Sigmoid colon (tissue), 7 donors: ENCODE data around the gene GMDS. TPM values are rescaled to one million over a fixed set of nuclear protein-coding genes. Genes with fewer than 3 reads are reported as not detected.

Source experiments
- DNase-seq: peaks from one replicate; pipeline ENCODE4 v3.0.0-alpha.2; 2019
- H3K27ac ChIP-seq, 4 donors: fragments of 200-600 bp; sonication (generic); one replicate each; pipeline ENCODE4 v1.5.1; 2016 to 2019; ENCODE audit warnings: mild to moderate bottlenecking in 1 of 4
- H3K27me3 ChIP-seq, 3 donors: fragments of 200-600 bp; sonication (generic); one replicate each; pipeline ENCODE4 v1.5.1; 2019; ENCODE audit warnings: mild to moderate bottlenecking in 1 of 3
- H3K36me3 ChIP-seq, 4 donors: fragments of 200-600 bp; sonication (generic); one replicate each; pipeline ENCODE4 v1.5.1; 2016 to 2019
- H3K4me1 ChIP-seq, 4 donors: fragments of 200-600 bp; sonication (generic); one replicate each; pipeline ENCODE4 v1.5.1; 2017 to 2019
- H3K4me3 ChIP-seq, 4 donors: fragments of 200-600 bp; sonication (generic); one replicate each; pipeline ENCODE4 v1.5.1; 2017 to 2019; ENCODE audit warnings: mild to moderate bottlenecking in 2 of 4, moderate library complexity in 1 of 4
- H3K9me3 ChIP-seq, 4 donors: fragments of 200-600 bp in 3 of 4; sonication (generic) in 3 of 4; one replicate each; pipeline versions ENCODE4 v1.5.1 to v1.6.1; 2013 to 2019
- CTCF ChIP-seq, 4 experiments: fragments of 450-650 bp in 3 of 4; fragments of 200-600 bp in 1 of 4; IDR thresholded peaks; one replicate each; pipeline ENCODE4 v1.5.1; 2016 to 2019; ENCODE audit warnings: antibody characterized with exemption in 4 of 4, mild to moderate bottlenecking in 3 of 4, moderate library complexity in 2 of 4
- EP300 ChIP-seq, 4 donors: sonication (generic); formaldehyde crosslinking; IDR thresholded peaks; one replicate each; pipeline ENCODE4 v1.6.1; 2017; ENCODE audit warnings: antibody characterized with exemption in 4 of 4
- POLR2A ChIP-seq, 2 donors: fragments of 450-650 bp; IDR thresholded peaks; one replicate each; pipeline ENCODE4 v1.6.1; 2016; ENCODE audit warnings: antibody characterized with exemption in 2 of 2, mild to moderate bottlenecking in 2 of 2, moderate library complexity in 2 of 2
- POLR2AphosphoS5 ChIP-seq, 4 donors: sonication (generic); formaldehyde crosslinking; IDR thresholded peaks; one replicate each; pipeline ENCODE4 v1.6.1; 2017; ENCODE audit warnings: antibody characterized with exemption in 4 of 4
- WGBS, 2 donors: extraction: QIAGEN DNeasy Blood & Tissue Kit; methylation state at CpG; one replicate each; pipeline ENCODE4 v1.1.7; 2013; 5-methylcytosine and 5-hydroxymethylcytosine counted together
- intact Hi-C: fragments of 100-400 bp; cut with DNase I; formaldehyde crosslinking; loops from one replicate; pipeline ENCODE4 v1.15.1; 2023
- polyA plus RNA-seq, 3 donors: library from polyadenylated mRNA; stranded (reverse); fragments of 200-250 nt; gene quantifications; one replicate each; pipeline ENCODE4 v1.2.3, GENCODE V29; 2013
- total RNA-seq, 4 donors: library from RNA; depleted of rRNA; stranded (reverse); fragments of >200 nt; gene quantifications; one replicate each; pipeline ENCODE4 v1.1.0, GENCODE V29; 2016
- donor health status: healthy with polysubstance abuse.
- donor health status: Bipolar disorder and iron deficiency.
- donor health status: healthy.

The GMDS gene
- total and polyA plus RNA-seq, 7 donors: 3.1 to 173 (median 9.4) TPM

GRCh38 chr6:1641343-1641885 lies 604.0 kb downstream of the GMDS start:
- H3K9me3 ChIP-seq: no peaks in the 10 kb centered on the region
- no peak for TF ChIP-seq POLR2A (IDR thresholded peaks at IDR 0.05)
- TF ChIP-seq POLR2AphosphoS5 (IDR thresholded peaks at IDR 0.05): no peak
- TF ChIP-seq EP300 (IDR thresholded peaks at IDR 0.05): no peak
- no peak for TF ChIP-seq CTCF (IDR thresholded peaks at IDR 0.05)
- H3K36me3 ChIP-seq: no peaks in the 10 kb centered on the region
- intact Hi-C loops: no loop called here
- WGBS, 2 donors: 81 to 88% methylated on average over 12 of the region's 12 CpGs
- no peaks in the 10 kb centered on the region for H3K4me1 ChIP-seq
- H3K27ac ChIP-seq: no peak overlapping the region
- DNase-seq: no peak
- H3K27me3 ChIP-seq: no peaks in the 10 kb centered on the region
- H3K4me3 ChIP-seq: no peak overlapping the region

GRCh38 chr6:1640476-1640875 lies 604.9 kb downstream of the GMDS start:
- H3K4me3 ChIP-seq: no peak overlapping the region

GRCh38 chr6:1639430-1639829 lies 606.0 kb downstream of the GMDS start:
- no peaks in the 10 kb centered on the region for H3K36me3 ChIP-seq
- intact Hi-C loops: no loop called here
- H3K4me1 ChIP-seq: no peaks in the 10 kb centered on the region
- peak; percentile 51 for DNase-seq
- H3K27ac ChIP-seq: no peak overlapping the region
- TF ChIP-seq POLR2AphosphoS5 (IDR thresholded peaks at IDR 0.05) (no peak), CTCF (IDR thresholded peaks at IDR 0.05) (no peak), EP300 (IDR thresholded peaks at IDR 0.05) (no peak), POLR2A (IDR thresholded peaks at IDR 0.05) (no peak)
- no peaks in the 10 kb centered on the region for H3K27me3 ChIP-seq
- no peaks in the 10 kb centered on the region for H3K9me3 ChIP-seq
- no peak overlapping the region for H3K4me3 ChIP-seq
- WGBS, 2 donors: 92% methylated on average over 9 of the region's 9 CpGs

More at GRCh38 chr6:1640476-1640875, 604.9 kb downstream of the GMDS start:
- TF ChIP-seq EP300 (IDR thresholded peaks at IDR 0.05) (no peak), POLR2AphosphoS5 (IDR thresholded peaks at IDR 0.05) (no peak), CTCF (IDR thresholded peaks at IDR 0.05) (no peak), POLR2A (IDR thresholded peaks at IDR 0.05) (no peak)
- Histone ChIP-seq H3K36me3 (no peaks in the 10 kb centered on the region), H3K4me1 (no peaks in the 10 kb centered on the region), H3K27ac (no peak overlapping the region), H3K9me3 (no peaks in the 10 kb centered on the region), H3K27me3 (no peaks in the 10 kb centered on the region)
- 90 to 94% methylated on average over 8 of the region's 8 CpGs for WGBS, 2 donors
- peak; percentile 29 for DNase-seq
- intact Hi-C loops: no loop called here

GRCh38 chr6:1636971-1637871 lies 608.2 kb downstream of the GMDS start:
- Histone ChIP-seq H3K9me3 (no peaks in the 10 kb centered on the region), H3K27ac (no peak overlapping the region), H3K4me1 (no peaks in the 10 kb centered on the region), H3K4me3 (no peak overlapping the region), H3K36me3 (no peaks in the 10 kb centered on the region), H3K27me3 (peaks cover 0 to 8% (median 0%) of the 10 kb centered on the region in 3 donors)
- 76 to 85% methylated on average over 20 of the region's 20 CpGs for WGBS, 2 donors
- DNase-seq: peak; percentile 52
- intact Hi-C loops: no loop called here
- no peak for TF ChIP-seq EP300 (IDR thresholded peaks at IDR 0.05)
- TF ChIP-seq POLR2AphosphoS5 (IDR thresholded peaks at IDR 0.05): no peak
- no peak for TF ChIP-seq CTCF (IDR thresholded peaks at IDR 0.05)
- no peak for TF ChIP-seq POLR2A (IDR thresholded peaks at IDR 0.05)
